AG09319 (cell line): ENCODE results near the gene FKBP6.

Experiments
- DNase-seq: peaks from one replicate; pipeline ENCODE4 v3.0.0-alpha.2; 2010; ENCODE audit warnings: low read depth; ENCODE audit errors: extremely low read depth
- TF ChIP-seq, protein P1 (sequence below): IDR thresholded peaks from 2 replicates; pipeline ENCODE4 v1.5.1; 2011; ENCODE audit warnings: low read depth, mild to moderate bottlenecking, inconsistent platforms, low read length, moderate library complexity

The FKBP6 gene

DNA sequence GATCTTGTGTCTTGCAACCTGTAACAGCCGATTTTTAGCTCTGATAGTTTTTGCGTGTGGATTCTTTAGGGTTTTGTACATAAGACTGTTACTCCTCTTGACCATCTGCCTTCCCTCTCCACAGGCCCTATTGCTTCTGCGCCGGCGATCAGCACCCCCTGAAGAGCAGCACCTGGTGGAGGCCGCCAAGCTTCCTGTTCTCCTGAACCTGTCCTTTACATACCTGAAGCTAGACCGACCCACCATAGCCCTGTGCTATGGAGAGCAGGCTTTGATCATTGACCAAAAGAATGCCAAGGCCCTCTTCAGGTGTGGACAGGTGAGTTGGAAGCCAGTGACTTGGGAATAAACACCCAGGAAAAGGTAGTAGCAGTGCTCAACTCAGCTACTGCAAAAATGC lies 12.6 kb downstream of the FKBP6 start:
- TF ChIP-seq, protein P1, sequence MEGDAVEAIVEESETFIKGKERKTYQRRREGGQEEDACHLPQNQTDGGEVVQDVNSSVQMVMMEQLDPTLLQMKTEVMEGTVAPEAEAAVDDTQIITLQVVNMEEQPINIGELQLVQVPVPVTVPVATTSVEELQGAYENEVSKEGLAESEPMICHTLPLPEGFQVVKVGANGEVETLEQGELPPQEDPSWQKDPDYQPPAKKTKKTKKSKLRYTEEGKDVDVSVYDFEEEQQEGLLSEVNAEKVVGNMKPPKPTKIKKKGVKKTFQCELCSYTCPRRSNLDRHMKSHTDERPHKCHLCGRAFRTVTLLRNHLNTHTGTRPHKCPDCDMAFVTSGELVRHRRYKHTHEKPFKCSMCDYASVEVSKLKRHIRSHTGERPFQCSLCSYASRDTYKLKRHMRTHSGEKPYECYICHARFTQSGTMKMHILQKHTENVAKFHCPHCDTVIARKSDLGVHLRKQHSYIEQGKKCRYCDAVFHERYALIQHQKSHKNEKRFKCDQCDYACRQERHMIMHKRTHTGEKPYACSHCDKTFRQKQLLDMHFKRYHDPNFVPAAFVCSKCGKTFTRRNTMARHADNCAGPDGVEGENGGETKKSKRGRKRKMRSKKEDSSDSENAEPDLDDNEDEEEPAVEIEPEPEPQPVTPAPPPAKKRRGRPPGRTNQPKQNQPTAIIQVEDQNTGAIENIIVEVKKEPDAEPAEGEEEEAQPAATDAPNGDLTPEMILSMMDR = no peak
- DNase-seq = no peak

DNA sequence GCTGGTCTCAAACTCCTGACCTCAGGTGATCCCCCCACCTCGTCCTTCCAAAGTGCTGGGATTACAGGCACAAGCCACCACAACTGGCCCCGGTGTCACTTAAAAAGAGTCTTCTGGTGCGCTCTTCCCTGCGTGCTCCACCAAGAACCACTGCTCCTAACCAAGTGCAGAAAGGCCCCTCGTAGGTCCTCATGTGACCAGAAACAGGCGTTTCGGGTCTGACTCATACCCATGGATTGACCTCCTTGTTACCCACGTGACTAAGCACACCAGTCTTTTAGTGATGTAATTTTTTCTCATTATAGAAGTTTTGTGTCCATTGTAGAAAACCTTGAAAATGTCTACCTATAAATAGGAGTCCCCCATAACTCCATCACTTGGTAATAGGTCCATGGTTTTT lies 13.9 kb downstream of the FKBP6 start:
- DNase-seq = no peak
- TF ChIP-seq, protein P1 = no peak

DNA sequence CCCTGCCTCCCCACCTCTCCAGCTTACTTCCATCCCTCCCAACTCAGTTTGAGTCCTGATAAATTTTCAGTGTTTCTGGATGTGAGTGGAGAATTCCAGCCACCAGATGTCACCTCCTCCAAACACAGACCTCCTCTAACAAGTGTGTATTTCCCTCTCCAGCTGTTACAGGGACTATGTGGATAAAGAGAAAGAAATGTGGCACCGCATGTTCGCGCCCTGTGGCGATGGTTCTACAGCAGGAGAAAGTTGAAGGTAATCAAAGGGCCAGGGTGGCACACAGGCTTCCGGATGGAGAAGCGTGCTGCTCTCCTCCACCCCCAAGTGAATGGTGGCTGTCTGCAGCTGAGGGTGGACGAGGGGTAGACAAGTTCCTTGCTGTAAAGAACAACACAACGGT lies 14.7 kb downstream of the FKBP6 start:
- TF ChIP-seq, protein P1 = peak; percentile 75
- DNase-seq = no peak

DNA sequence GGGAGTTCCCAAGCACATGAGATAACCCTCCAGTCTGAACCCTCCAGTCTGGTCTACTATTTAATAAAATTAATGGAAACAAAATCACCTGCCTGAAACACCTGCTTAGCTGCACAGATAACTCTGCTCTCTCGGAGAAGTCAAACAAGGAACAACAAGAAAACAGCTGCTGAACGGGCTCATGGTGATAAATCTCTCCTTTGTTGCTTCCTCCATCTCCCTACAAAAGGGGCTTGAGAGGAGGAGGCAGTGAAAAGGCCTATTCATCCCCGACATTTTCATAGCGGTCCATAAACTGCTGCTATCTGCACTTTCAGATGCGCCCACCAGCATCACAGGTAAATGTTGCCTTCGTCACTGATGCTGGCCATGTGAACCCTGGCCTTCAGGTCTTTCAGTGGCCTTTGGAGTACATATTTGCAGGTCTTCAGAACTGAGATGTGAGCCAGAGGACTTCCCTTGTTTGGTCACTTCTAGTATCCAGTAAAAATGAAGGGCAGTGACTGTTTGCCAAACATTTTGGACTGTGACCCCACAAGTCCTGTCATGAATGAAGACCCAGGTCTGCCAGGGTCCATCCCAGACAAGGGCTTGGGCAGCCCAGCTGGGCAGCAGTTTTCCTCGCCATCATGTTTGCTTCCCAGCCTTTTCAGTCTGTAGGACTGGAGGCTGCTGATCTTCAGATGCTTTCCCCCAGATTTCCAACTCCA lies 15.9 kb downstream of the FKBP6 start:
- TF ChIP-seq, protein P1 = no peak
- no peak for DNase-seq

DNA sequence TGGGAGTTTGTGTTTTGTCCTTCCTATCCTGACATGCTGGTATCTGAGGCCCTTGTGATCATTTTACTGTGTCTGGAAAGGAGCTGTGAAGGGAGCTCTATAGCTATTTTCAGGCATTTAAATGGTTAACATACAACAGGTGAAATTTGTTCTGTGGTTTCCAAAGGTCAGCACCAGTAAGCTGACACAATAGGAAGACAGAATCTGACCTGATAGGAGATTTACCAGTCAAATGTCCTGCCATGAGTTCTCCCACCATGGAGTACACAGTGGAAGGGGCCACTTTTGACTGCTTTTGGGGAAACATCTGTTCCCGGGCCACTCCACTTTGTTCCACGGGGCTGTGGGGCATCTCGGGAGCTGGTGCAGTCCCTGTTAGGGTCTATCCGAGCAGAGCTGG lies 17.6 kb downstream of the FKBP6 start:
- DNase-seq = no peak
- TF ChIP-seq, protein P1 = no peak

DNA sequence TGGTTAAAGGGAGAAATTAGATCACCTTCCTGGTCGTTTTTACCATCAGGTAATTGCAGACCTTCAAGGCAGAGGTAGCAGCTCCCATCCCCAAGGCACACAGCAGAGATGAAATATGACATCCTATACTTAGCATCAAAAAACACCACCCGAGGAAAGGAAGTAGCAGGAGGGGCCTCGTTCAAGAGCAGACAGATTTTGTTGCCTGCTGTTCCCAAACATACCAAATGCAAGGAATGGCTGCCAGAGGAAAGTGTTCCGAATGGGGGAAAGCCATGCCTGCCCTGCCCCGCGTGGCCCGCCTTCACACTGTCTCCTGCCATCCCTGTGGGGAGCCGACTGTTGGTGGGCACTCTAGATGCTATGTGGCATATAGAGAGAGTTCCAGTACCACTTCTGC lies 18.0 kb downstream of the FKBP6 start:
- no peak for DNase-seq
- TF ChIP-seq, protein P1 = no peak

DNA sequence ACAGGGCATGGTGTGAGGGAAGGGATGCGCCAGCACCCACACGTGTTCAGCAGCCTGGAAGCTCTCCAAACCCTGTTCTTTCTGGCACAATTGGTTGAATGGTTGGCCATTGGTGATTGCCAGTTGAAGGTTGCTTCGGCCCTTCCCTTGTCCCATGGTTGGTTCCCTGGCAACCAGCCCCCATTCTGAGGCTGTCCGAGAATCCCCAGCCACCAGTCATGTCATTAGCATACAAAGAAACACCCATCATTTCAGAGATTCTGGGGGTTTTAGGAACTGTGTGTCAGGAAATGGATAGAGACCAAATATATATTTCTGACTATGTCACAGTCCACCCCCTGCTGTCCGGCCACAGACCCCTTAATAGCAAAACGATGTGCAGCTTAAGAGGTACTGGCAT lies 21.8 kb downstream of the FKBP6 start:
- TF ChIP-seq, protein P1 = no peak
- DNase-seq = no peak
